Caco-2 (cell line): ENCODE results near the gene SRP19. TPM values are rescaled to one million over a fixed set of nuclear protein-coding genes. Genes with fewer than 3 reads are reported as not detected.

Experiments used
- BruUV-seq: library from RNA; stranded (reverse); fragments of 400-500 nt; replicated peaks from 2 replicates; lab custom pipeline; 2021; lab: Mats Ljungman, UMichigan
- CTCF ChIA-PET: fragments of 300-600 bp; sonication (Branson Sonifier 250); formaldehyde crosslinking; loops from one replicate; lab custom pipeline; 2022; ENCODE audit warnings: antibody characterized with exemption; lab: Charles Lee
- POLR2A ChIA-PET: fragments of 300-600 bp; sonication (Branson Sonifier 250); formaldehyde crosslinking; loops from one replicate; lab custom pipeline; 2022; ENCODE audit warnings: antibody characterized with exemption; lab: Charles Lee
- DNase-seq, 2 experiments: peaks; one replicate each; pipeline versions ENCODE4 v3.0.0 to v3.0.0-alpha.2; 2020 to 2022
- H3K27me3 ChIP-seq: replicated peaks from 2 replicates; pipeline ENCODE4 v1.6.0; 2011; ENCODE audit warnings: low read length; ENCODE audit not compliant: control insufficient read depth, insufficient read depth
- H3K36me3 ChIP-seq: 2 replicates; pipeline ENCODE4 v1.5.1; 2011; ENCODE audit warnings: low read length; ENCODE audit not compliant: control insufficient read depth, insufficient read depth
- H3K4me1 ChIP-seq: fragments of 250-450 bp; sonication (Bioruptor Pico); 2 replicates; pipeline ENCODE4 v1.5.1; 2020; ENCODE audit warnings: mild to moderate bottlenecking
- H3K4me3 ChIP-seq: 2 replicates; pipeline ENCODE4 v1.5.1; 2011; ENCODE audit warnings: low read depth, mild to moderate bottlenecking, control low read depth, low read length
- H3K9me3 ChIP-seq: fragments of 250-450 bp; sonication (Bioruptor Pico); 2 replicates; pipeline ENCODE4 v1.5.1; 2020; ENCODE audit warnings: mild to moderate bottlenecking, moderate library complexity
- H3K27ac Mint-ChIP-seq: one replicate; pipeline ENCODE4 v1.8.0; 2022; ENCODE audit warnings: mixed read lengths; ENCODE audit not compliant: unreplicated experiment
- H3K27me3 Mint-ChIP-seq: one replicate; pipeline ENCODE4 v1.8.0; 2022; ENCODE audit warnings: mixed read lengths; ENCODE audit not compliant: insufficient read depth, unreplicated experiment
- H3K36me3 Mint-ChIP-seq: one replicate; pipeline ENCODE4 v1.8.0; 2022; ENCODE audit warnings: mild to moderate bottlenecking, mixed read lengths; ENCODE audit not compliant: insufficient read depth, unreplicated experiment
- H3K4me1 Mint-ChIP-seq: one replicate; pipeline ENCODE4 v1.8.0; 2022; ENCODE audit warnings: low read depth, mixed read lengths; ENCODE audit not compliant: unreplicated experiment
- H3K4me3 Mint-ChIP-seq: one replicate; pipeline ENCODE4 v1.8.0; 2022; ENCODE audit warnings: mild to moderate bottlenecking, moderate library complexity, mixed read lengths; ENCODE audit not compliant: unreplicated experiment
- H3K9me3 Mint-ChIP-seq: one replicate; pipeline ENCODE4 v1.8.0; 2022; ENCODE audit warnings: mixed read lengths; ENCODE audit not compliant: unreplicated experiment
- intact Hi-C: fragments of 100-400 bp; cut with micrococcal nuclease; formaldehyde crosslinking; loops from one replicate; pipeline ENCODE4 v1.10.0; 2022; ENCODE audit not compliant: unreplicated experiment
- total RNA-seq: library from RNA; stranded (reverse); gene quantifications from 2 replicates; pipeline ENCODE4 v1.2.3, GENCODE V29; 2022
- TF ChIP-seq, protein P1 (sequence below), 2 experiments: fragments of 200-600 bp in 1 of 2; IDR thresholded peaks; 1 replicate in 1 of 2; 2 replicates in 1 of 2; pipeline versions ENCODE4 v1.5.1 to v1.8.0; 2011 to 2022; ENCODE audit warnings: antibody characterized with exemption in 1 of 2, control low read depth in 1 of 2, inconsistent platforms in 1 of 2, low read depth in 1 of 2, low read length in 1 of 2, mild to moderate bottlenecking in 1 of 2, moderate library complexity in 1 of 2; ENCODE audit not compliant: insufficient read depth in 1 of 2, severe bottlenecking in 1 of 2, unreplicated experiment in 1 of 2

SRP19 gene
- total RNA-seq, 1 experiment from 2014 or later: 65.1 TPM

DNA sequence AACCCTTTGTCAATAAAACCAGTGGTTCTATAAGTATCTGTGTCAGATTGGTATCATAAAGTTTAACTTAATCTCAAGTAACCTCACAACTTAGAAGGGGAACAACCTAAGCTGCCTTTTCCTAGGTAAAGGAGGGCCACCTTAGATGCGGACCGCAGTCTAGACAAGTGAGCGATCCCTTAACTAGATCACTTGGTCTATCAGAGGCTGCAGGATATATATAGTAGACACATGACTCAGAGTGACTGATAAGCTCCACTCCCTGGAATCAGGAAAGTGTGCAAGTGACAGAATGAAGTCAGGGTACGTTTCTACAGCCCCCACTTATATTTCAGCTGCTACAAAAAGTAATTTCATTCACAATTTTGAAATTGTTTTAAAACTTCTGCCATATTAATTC, 53.5 kb downstream of the SRP19 start:
- Mint-ChIP-seq H3K4me1 (peaks cover 25% of the 10 kb centered on the region), H3K36me3 (peaks cover 67% of the 10 kb centered on the region), H3K9me3 (no peaks in the 10 kb centered on the region), H3K27me3 (no peaks in the 10 kb centered on the region), H3K27ac (no peak overlapping the region), H3K4me3 (no peak overlapping the region)
- ChIA-PET POLR2A (no interaction called here), CTCF (no interaction called here)
- H3K4me3 ChIP-seq: no peak overlapping the region
- TF ChIP-seq, protein P1, sequence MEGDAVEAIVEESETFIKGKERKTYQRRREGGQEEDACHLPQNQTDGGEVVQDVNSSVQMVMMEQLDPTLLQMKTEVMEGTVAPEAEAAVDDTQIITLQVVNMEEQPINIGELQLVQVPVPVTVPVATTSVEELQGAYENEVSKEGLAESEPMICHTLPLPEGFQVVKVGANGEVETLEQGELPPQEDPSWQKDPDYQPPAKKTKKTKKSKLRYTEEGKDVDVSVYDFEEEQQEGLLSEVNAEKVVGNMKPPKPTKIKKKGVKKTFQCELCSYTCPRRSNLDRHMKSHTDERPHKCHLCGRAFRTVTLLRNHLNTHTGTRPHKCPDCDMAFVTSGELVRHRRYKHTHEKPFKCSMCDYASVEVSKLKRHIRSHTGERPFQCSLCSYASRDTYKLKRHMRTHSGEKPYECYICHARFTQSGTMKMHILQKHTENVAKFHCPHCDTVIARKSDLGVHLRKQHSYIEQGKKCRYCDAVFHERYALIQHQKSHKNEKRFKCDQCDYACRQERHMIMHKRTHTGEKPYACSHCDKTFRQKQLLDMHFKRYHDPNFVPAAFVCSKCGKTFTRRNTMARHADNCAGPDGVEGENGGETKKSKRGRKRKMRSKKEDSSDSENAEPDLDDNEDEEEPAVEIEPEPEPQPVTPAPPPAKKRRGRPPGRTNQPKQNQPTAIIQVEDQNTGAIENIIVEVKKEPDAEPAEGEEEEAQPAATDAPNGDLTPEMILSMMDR (IDR thresholded peaks at IDR 0.05; ENCODE audit: insufficient read depth in 1 of 2, low read depth in 1 of 2, low read length in 1 of 2, severe bottlenecking in 1 of 2, unreplicated experiment in 1 of 2): no peak
- H3K9me3 ChIP-seq: no peaks in the 10 kb centered on the region
- no TSS peak for BruUV-seq
- H3K27me3 ChIP-seq: no peaks in the 10 kb centered on the region
- intact Hi-C loops: no loop called here
- no peak for DNase-seq
- H3K36me3 ChIP-seq: peaks cover 3% of the 10 kb centered on the region
- no peaks in the 10 kb centered on the region for H3K4me1 ChIP-seq

DNA sequence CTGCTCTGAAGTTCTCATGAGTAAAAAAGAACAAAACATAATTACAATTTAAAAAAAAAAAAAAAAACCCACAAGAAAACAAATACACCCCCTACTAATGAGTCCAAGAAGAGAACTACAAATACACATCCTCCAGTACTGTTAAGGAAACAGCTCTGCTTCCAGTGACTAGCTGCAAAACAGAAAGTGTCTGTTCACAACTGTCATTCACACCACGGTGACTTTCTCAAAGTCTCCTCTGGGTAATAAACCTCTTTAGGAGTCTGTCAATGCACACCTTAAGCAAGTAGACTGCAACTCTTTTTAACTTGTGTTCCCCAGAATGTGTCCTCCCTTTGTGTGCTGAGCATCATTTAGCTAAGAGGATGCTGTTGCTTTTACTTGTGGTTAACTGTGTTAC, 54.7 kb downstream of the SRP19 start:
- H3K4me1 Mint-ChIP-seq: peaks cover 25% of the 10 kb centered on the region
- H3K27ac Mint-ChIP-seq: no peak overlapping the region
- Histone ChIP-seq H3K36me3 (peaks cover 3% of the 10 kb centered on the region), H3K4me1 (0 out of 2 replicates have a peak, but pooled peaks cover 5% of the 10 kb centered on the region), H3K9me3 (no peaks in the 10 kb centered on the region), H3K27me3 (no peaks in the 10 kb centered on the region), H3K4me3 (no peak overlapping the region)
- TF ChIP-seq, protein P1 (IDR thresholded peaks at IDR 0.05; ENCODE audit: insufficient read depth in 1 of 2, low read depth in 1 of 2, low read length in 1 of 2, severe bottlenecking in 1 of 2, unreplicated experiment in 1 of 2): no peak
- DNase-seq: no peak
- ChIA-PET POLR2A (interaction anchor here (1.0 kb wide), 1 partner anchor 60 kb away, joined by 4 read pairs; the partner anchor contains the start of gene DCP2), CTCF (no interaction called here)
- peaks cover 56% of the 10 kb centered on the region for H3K36me3 Mint-ChIP-seq
- no peaks in the 10 kb centered on the region for H3K27me3 Mint-ChIP-seq
- BruUV-seq: no TSS peak
- intact Hi-C loops: no loop called here
- no peaks in the 10 kb centered on the region for H3K9me3 Mint-ChIP-seq
- no peak overlapping the region for H3K4me3 Mint-ChIP-seq

DNA sequence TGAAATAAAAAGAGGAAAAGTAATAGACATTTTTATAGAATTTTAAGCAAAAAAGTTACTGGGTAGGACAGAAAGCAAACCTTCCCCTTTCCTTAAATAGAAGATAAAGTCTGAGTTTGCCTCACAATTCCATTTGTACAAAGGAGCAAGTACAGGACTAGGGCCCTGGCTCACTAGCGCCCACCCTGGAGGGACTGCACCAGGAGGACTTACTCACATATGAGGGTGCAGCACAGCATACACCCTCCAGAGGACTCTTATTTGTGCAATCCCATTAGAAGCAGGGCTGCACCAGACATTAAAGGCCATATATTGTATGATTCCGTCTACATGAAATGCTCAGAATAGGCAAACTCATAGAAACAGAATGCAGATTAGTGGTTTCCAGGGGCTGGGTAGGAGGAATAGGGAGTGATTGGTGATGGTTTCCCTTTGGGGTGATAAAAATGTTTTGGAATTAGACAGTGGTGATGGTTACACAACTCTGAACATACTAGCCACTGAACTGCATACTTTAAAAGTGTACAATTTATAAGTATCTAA, 56.4 kb downstream of the SRP19 start:
- ChIA-PET POLR2A (no interaction called here), CTCF (no interaction called here)
- Histone ChIP-seq H3K4me3 (no peak overlapping the region), H3K9me3 (no peaks in the 10 kb centered on the region), H3K36me3 (peaks cover 3% of the 10 kb centered on the region), H3K4me1 (peaks cover 8% of the 10 kb centered on the region), H3K27me3 (no peaks in the 10 kb centered on the region)
- Mint-ChIP-seq H3K27me3 (no peaks in the 10 kb centered on the region), H3K36me3 (peaks cover 55% of the 10 kb centered on the region), H3K4me3 (no peak overlapping the region), H3K4me1 (peaks cover 25% of the 10 kb centered on the region), H3K27ac (no peak overlapping the region), H3K9me3 (no peaks in the 10 kb centered on the region)
- no TSS peak for BruUV-seq
- TF ChIP-seq, protein P1 (IDR thresholded peaks at IDR 0.05; ENCODE audit: insufficient read depth in 1 of 2, low read depth in 1 of 2, low read length in 1 of 2, severe bottlenecking in 1 of 2, unreplicated experiment in 1 of 2): peak; percentile 22 to 50
- intact Hi-C loops: no loop called here
- peak; percentile 46 to 47 for DNase-seq
